ENCODE data around the gene RBSN. TPM values are rescaled to one million over a fixed set of nuclear protein-coding genes. Genes with fewer than 3 reads are reported as not detected.

The RBSN gene
- total and polyA plus RNA-seq, 2 donors from 2014 or later, result 5.7 to 24.0 TPM

GRCh38 chr3:15023249-15023648 is 75.7 kb downstream of the RBSN start:
- no peak overlapping the region for H3K4me3 ChIP-seq (ENCODE audit: low read length in 3 of 3)
- H3K4me1 ChIP-seq (ENCODE audit: control insufficient read depth in 2 of 3, insufficient read depth in 2 of 3, low read depth in 1 of 3, low read length in 3 of 3), result no peaks in the 10 kb centered on the region
- no peak for FAIRE-seq
- TF ChIP-seq, protein P1, sequence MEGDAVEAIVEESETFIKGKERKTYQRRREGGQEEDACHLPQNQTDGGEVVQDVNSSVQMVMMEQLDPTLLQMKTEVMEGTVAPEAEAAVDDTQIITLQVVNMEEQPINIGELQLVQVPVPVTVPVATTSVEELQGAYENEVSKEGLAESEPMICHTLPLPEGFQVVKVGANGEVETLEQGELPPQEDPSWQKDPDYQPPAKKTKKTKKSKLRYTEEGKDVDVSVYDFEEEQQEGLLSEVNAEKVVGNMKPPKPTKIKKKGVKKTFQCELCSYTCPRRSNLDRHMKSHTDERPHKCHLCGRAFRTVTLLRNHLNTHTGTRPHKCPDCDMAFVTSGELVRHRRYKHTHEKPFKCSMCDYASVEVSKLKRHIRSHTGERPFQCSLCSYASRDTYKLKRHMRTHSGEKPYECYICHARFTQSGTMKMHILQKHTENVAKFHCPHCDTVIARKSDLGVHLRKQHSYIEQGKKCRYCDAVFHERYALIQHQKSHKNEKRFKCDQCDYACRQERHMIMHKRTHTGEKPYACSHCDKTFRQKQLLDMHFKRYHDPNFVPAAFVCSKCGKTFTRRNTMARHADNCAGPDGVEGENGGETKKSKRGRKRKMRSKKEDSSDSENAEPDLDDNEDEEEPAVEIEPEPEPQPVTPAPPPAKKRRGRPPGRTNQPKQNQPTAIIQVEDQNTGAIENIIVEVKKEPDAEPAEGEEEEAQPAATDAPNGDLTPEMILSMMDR (IDR thresholded peaks at IDR 0.05; ENCODE audit: borderline replicate concordance, extremely low read depth, insufficient read depth), result no peak
- DNase-seq, result no peak
- no peak overlapping the region for H3K27ac ChIP-seq (ENCODE audit: low read depth in 2 of 2, low read length in 2 of 2)
- no peak overlapping the region for H3K9ac ChIP-seq (ENCODE audit: low read length in 3 of 3)
- no peaks in the 10 kb centered on the region for H3K27me3 ChIP-seq (ENCODE audit: control insufficient read depth, insufficient read depth, low read length)
- H3K36me3 ChIP-seq (ENCODE audit: control insufficient read depth in 2 of 3, insufficient read depth in 3 of 3, low read length in 3 of 3), result peaks cover 7 to 42% (median 40%) of the 10 kb centered on the region in 3 donors
- intact Hi-C loops (cut with DNase I), result no loop called here
- no peaks in the 10 kb centered on the region for H3K9me3 ChIP-seq (ENCODE audit: control insufficient read depth in 2 of 3, insufficient read depth in 1 of 3, low read length in 3 of 3)

Other genes with a start within 250 kb of the RBSN start
- gene NR2C2, start 151.6 kb downstream of the RBSN start, total RNA-seq, result 43.6 TPM
- 3.5 TPM for gene NR2C2, start 151.6 kb downstream of the RBSN start, polyA plus RNA-seq (ENCODE audit: insufficient read depth, low read depth, low replicate concordance)
- 57.2 TPM for gene MRPS25, start 33.8 kb downstream of the RBSN start, total RNA-seq
- gene MRPS25, start 33.8 kb downstream of the RBSN start, polyA plus RNA-seq (ENCODE audit: insufficient read depth, low read depth, low replicate concordance), result 89.2 TPM
- 40.7 TPM for gene CAPN7, start 107.1 kb upstream of the RBSN start, total RNA-seq
- gene CAPN7, start 107.1 kb upstream of the RBSN start, polyA plus RNA-seq (ENCODE audit: insufficient read depth, low read depth, low replicate concordance), result 14.9 TPM
- gene SH3BP5, start 233.4 kb upstream of the RBSN start, total RNA-seq, result 109 TPM
- 39.1 TPM for gene SH3BP5, start 233.4 kb upstream of the RBSN start, polyA plus RNA-seq (ENCODE audit: insufficient read depth, low read depth, low replicate concordance)

All from kidney (tissue), 14 donors.